Lower leg skin (tissue), 4 donors: Measurements from ENCODE around the gene NACC2. TPM values are rescaled to one million over a fixed set of nuclear protein-coding genes. Genes with fewer than 3 reads are reported as not detected.
A peak's percentile ranks its signal among the peaks of the same experiment; 100 is the strongest.

ENCODE experiments used
- DNase-seq, 2 donors: peaks; one replicate each; pipeline ENCODE4 v3.0.0-alpha.2; 2019; ENCODE audit warnings: low spot score in 2 of 2
- H3K4me3 ChIP-seq: fragments of 200-600 bp; sonication (generic); 2 replicates; pipeline ENCODE4 v1.5.1; 2017; ENCODE audit warnings: mild to moderate bottlenecking, low read depth; ENCODE audit not compliant: poor library complexity, severe bottlenecking
- POLR2A ChIP-seq, 2 donors: fragments of 450-650 bp; IDR thresholded peaks; one replicate each; pipeline ENCODE4 v1.6.1; 2016 to 2017; ENCODE audit warnings: antibody characterized with exemption in 2 of 2, mild to moderate bottlenecking in 1 of 2, moderate library complexity in 1 of 2
- WGBS, 2 donors: methylation state at CpG; one replicate each; pipeline ENCODE4 v1.1.5; 2018; 5-methylcytosine and 5-hydroxymethylcytosine counted together
- intact Hi-C: fragments of 100-400 bp; cut with DNase I; formaldehyde crosslinking; loops from one replicate; pipeline ENCODE4 v1.15.0; 2023; ENCODE audit warnings: low total_unique reads
- total RNA-seq, 4 donors: library from RNA; depleted of rRNA; stranded (reverse); fragments of >200 nt; gene quantifications; one replicate each; pipeline ENCODE4 v1.1.0, GENCODE V29; 2016
- TF ChIP-seq, protein P1 (sequence below), 3 donors: fragments of 450-650 bp; IDR thresholded peaks; one replicate each; pipeline ENCODE4 v1.5.1; 2016; ENCODE audit warnings: antibody characterized with exemption in 3 of 3, mild to moderate bottlenecking in 3 of 3, moderate library complexity in 2 of 3

NACC2 gene
- total RNA-seq, 4 donors from 2014 or later: 9.1 to 17.3 (median 13.4) TPM

- WGBS, 2 donors: 92 to 96% methylated on average over 17 to 22 of the region's 22 CpGs
- intact Hi-C loops: no loop called here
- peak in 1 of 2 donors; percentile 65 for DNase-seq
- H3K4me3 ChIP-seq: no peak overlapping the region
- TF ChIP-seq POLR2A (IDR thresholded peaks at IDR 0.05): no peak
- TF ChIP-seq, protein P1, sequence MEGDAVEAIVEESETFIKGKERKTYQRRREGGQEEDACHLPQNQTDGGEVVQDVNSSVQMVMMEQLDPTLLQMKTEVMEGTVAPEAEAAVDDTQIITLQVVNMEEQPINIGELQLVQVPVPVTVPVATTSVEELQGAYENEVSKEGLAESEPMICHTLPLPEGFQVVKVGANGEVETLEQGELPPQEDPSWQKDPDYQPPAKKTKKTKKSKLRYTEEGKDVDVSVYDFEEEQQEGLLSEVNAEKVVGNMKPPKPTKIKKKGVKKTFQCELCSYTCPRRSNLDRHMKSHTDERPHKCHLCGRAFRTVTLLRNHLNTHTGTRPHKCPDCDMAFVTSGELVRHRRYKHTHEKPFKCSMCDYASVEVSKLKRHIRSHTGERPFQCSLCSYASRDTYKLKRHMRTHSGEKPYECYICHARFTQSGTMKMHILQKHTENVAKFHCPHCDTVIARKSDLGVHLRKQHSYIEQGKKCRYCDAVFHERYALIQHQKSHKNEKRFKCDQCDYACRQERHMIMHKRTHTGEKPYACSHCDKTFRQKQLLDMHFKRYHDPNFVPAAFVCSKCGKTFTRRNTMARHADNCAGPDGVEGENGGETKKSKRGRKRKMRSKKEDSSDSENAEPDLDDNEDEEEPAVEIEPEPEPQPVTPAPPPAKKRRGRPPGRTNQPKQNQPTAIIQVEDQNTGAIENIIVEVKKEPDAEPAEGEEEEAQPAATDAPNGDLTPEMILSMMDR (IDR thresholded peaks at IDR 0.05): no peak
These were observed 72.2 kb downstream of the NACC2 start for GRCh38 chr9:136022731-136023409.

DNA sequence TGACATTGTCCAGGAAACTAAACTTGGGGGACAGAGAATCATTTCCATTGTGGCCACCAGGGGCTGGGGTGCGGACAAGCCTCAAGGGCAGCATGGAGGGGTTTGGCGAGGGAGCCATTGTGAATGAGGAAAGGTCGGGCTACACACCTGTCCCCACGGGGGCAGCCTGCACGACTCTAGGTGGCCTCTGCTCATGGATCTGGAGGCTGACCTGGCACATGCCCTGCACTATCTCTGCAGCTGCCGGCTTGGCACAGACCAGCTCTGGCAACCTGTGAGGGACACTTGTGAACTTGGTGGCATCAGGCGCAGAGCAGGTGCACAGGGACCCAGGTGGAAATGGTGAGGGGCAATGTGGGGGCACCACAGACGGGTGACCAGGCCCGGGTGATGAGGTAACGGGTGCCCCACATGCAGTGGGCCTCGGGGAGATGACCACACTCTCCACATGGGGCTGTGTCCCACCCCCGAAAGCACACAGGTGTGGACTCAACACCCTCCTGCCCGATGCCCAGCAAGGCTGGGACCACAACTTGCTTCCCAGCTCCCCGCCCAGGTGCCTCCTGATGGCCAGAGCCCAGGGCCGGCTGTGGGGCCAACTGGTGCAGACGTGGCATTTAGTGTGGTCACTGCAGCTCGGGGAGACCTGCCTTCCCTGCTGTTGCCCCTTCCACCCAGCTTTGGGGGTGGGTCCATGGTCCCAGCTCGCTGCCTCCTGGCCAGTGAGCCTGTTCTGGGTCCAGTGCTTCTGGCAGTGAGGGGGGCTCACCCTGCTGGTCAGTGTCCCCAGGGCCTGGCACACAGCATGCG is 73.0 kb downstream of the NACC2 start:
- peak in 1 of 2 donors; percentile 81 for DNase-seq
- intact Hi-C loops: no loop called here
- TF ChIP-seq POLR2A (IDR thresholded peaks at IDR 0.05): no peak
- TF ChIP-seq, protein P1 (IDR thresholded peaks at IDR 0.05): no peak
- no peak overlapping the region for H3K4me3 ChIP-seq
- 84 to 92% methylated on average over 12 to 17 of the region's 19 CpGs for WGBS, 2 donors

DNA sequence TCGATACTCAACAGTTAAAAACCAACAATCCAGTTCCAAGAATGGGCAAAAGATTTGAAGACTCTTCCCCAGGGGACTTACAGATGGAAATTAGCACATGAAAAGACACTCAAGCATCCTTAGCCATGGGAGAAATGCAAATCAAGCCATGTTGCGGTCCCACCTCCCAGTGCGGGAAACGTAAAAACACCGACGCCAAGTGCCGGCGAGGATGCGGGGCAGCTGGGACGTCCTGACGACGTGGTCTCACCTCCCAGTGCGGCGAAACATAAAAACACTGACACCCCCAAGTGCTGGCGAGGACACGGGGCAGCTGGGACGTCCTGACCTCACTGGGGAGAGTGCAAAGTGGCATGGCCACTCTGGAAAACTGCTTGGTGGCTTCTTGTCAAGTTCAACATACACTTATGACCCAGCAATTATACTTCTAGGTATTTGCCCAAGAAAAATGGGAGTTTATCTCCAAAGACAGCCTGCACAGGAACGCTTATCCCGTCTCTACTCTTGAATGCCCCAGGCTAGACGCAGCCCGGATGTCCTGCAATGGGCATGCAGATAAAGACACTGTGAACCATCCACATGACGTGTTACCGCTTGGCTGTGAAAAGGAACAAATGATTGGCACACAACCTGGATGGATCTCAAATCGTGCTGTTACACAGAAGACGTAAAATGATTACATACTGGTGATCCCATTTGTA is 73.8 kb downstream of the NACC2 start:
- no peak overlapping the region for H3K4me3 ChIP-seq
- DNase-seq: peak in 1 of 2 donors; percentile 42
- WGBS, 2 donors: 85 to 90% methylated on average over 25 of the region's 25 CpGs
- intact Hi-C loops: no loop called here
- no peak for TF ChIP-seq POLR2A (IDR thresholded peaks at IDR 0.05)
- TF ChIP-seq, protein P1 (IDR thresholded peaks at IDR 0.05): no peak

DNA sequence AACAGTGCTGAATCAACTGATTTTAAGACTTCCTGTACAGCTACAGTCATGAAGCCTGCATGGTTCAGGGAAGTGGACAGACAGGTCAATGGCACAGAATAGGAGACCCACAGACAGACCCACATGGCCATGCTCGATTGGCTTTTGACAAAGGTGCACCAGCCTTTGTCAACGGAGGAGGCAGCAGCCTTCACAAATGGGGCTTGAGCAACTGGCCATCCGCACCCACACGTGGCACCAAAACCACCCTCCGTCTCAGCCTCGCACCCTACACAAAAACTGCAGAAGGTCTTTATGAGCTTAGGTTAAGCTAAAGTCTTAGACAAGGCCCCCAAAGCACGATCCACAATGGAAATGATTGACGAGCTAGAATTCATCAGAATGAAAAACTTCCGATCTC is 74.4 kb downstream of the NACC2 start:
- TF ChIP-seq POLR2A (IDR thresholded peaks at IDR 0.05): no peak
- TF ChIP-seq, protein P1 (IDR thresholded peaks at IDR 0.05): no peak
- WGBS, 2 donors: 87 to 94% methylated on average over 9 of the region's 9 CpGs
- H3K4me3 ChIP-seq: no peak overlapping the region
- intact Hi-C loops: no loop called here
- DNase-seq: peak in 1 of 2 donors; percentile 57

- DNase-seq: peak in 1 of 2 donors; percentile 68
- H3K4me3 ChIP-seq: no peak overlapping the region
- intact Hi-C loops: no loop called here
- 89 to 94% methylated on average over 16 of the region's 16 CpGs for WGBS, 2 donors
- TF ChIP-seq, protein P1 (IDR thresholded peaks at IDR 0.05): no peak
- TF ChIP-seq POLR2A (IDR thresholded peaks at IDR 0.05): no peak
These were observed 74.9 kb downstream of the NACC2 start for GRCh38 chr9:136020206-136020605.
